Urinary bladder (tissue), 4 donors: ENCODE measurements around the gene COA8. TPM values are rescaled to one million over a fixed set of nuclear protein-coding genes. Genes with fewer than 3 reads are reported as not detected.

Experiments used
- DNase-seq: peaks from one replicate; pipeline ENCODE4 v3.0.0-alpha.2; 2015; ENCODE audit errors: extremely low spot score
- H3K27ac ChIP-seq: one replicate; pipeline ENCODE4 v1.5.1; 2013; ENCODE audit warnings: low read depth, mild to moderate bottlenecking, moderate library complexity
- H3K36me3 ChIP-seq: one replicate; pipeline ENCODE4 v1.6.1; 2013; ENCODE audit warnings: mild to moderate bottlenecking, moderate library complexity; ENCODE audit not compliant: insufficient read depth
- H3K4me1 ChIP-seq: one replicate; pipeline ENCODE4 v1.6.1; 2013; ENCODE audit warnings: mild to moderate bottlenecking, moderate library complexity; ENCODE audit not compliant: insufficient read depth
- H3K4me3 ChIP-seq: one replicate; pipeline ENCODE4 v1.5.1; 2013; ENCODE audit warnings: low read depth, low read length
- WGBS: extraction: QIAGEN DNeasy Blood & Tissue Kit; methylation state at CpG from one replicate; pipeline ENCODE4 v1.1.7; 2013; 5-methylcytosine and 5-hydroxymethylcytosine counted together
- polyA plus RNA-seq: library from polyadenylated mRNA; stranded (reverse); fragments of 200-250 nt; gene quantifications from one replicate; pipeline ENCODE4 v1.2.3, GENCODE V29; 2013
- total RNA-seq: library from RNA; depleted of rRNA; stranded (reverse); fragments of >200 nt; gene quantifications from one replicate; pipeline ENCODE4 v1.2.3, GENCODE V29; 2014
- donor health status: healthy with polysubstance abuse.
- donor health status: healthy.

Gene COA8
- total and polyA plus RNA-seq, 2 donors, result 37.0 to 52.4 TPM

GRCh38 chr14:103574707-103575285, 12.0 kb downstream of the COA8 start:
- Histone ChIP-seq H3K4me3 (no peak overlapping the region), H3K27ac (no peak overlapping the region), H3K36me3 (no peaks in the 10 kb centered on the region), H3K4me1 (peaks cover 2% of the 10 kb centered on the region)
- WGBS, result 94% methylated on average over 18 of the region's 18 CpGs
- DNase-seq, result no peak

- peak overlapping the region; percentile 93 for H3K27ac ChIP-seq
- peaks cover 2% of the 10 kb centered on the region for H3K4me1 ChIP-seq
- WGBS, result 15% methylated on average over 9 of the region's 9 CpGs
- H3K4me3 ChIP-seq, result no peak overlapping the region
- no peaks in the 10 kb centered on the region for H3K36me3 ChIP-seq
- DNase-seq, result peak; percentile 76
These were observed 13.7 kb downstream of the COA8 start for GRCh38 chr14:103576371-103577024.

DNA sequence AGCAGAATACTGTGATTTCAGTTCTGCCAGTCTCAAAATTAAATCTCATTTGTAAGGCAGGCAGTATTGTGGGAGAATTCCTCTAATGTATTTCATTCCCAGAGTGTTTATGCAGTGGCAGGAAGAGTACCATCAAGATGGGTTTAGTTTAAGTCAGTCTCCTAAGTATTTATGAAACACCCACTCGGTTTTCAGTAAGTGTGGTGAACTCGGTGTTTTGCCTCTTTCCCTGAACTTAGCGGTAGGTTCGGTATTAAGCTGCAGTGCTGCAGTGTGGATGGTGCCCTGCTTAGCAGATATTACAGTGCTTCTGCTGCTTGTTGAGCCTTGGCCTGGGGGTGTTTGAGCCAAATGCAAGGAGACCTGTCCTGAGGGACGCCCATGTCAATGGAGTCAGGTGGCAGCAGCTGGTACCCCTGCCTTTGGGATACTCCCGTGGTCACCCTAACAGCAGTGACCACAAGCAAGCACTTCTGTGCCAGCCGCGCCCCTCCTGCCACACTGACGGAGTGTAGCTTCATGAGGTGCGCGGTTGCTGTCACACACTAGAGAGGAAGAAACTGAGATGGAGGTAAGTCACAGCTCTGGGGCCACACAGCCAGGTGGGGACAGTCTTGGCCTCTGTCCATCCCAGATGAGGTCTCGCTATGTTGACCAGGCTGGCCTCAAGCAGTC, 15.8 kb downstream of the COA8 start:
- WGBS, result 91% methylated on average over 12 of the region's 12 CpGs
- Histone ChIP-seq H3K4me1 (peaks cover 2% of the 10 kb centered on the region), H3K4me3 (no peak overlapping the region), H3K27ac (no peak overlapping the region), H3K36me3 (no peaks in the 10 kb centered on the region)
- DNase-seq, result no peak

DNA sequence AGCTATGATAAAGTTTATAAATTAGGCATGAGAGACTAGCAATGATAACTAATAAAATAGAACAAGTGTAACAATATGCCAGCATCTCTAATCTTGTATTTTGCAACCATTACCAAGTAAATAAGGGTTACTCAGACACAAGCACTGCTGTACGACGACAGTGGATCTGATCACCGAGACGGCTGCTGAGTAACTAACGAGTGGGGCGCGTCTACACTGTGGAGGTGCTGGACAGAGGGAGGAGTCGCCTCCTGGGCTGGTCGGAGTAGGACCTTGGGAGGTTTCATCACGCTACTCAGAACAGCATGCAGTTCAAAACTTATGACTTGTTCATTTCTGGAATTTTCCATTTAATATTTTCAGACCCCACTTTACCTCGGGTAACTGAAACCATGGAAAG, 18.4 kb downstream of the COA8 start:
- Histone ChIP-seq H3K4me1 (no peaks in the 10 kb centered on the region), H3K27ac (no peak overlapping the region), H3K36me3 (no peaks in the 10 kb centered on the region), H3K4me3 (no peak overlapping the region)
- WGBS, result 88% methylated on average over 11 of the region's 11 CpGs
- no peak for DNase-seq

- H3K4me1 ChIP-seq, result no peaks in the 10 kb centered on the region
- 88% methylated on average over 26 of the region's 26 CpGs for WGBS
- DNase-seq, result no peak
- no peak overlapping the region for H3K4me3 ChIP-seq
- no peaks in the 10 kb centered on the region for H3K36me3 ChIP-seq
- H3K27ac ChIP-seq, result peak overlapping the region; percentile 80
These were observed 19.4 kb downstream of the COA8 start for GRCh38 chr14:103581954-103582703.

GRCh38 chr14:103584326-103584915, 21.7 kb downstream of the COA8 start:
- no peak for DNase-seq

DNA sequence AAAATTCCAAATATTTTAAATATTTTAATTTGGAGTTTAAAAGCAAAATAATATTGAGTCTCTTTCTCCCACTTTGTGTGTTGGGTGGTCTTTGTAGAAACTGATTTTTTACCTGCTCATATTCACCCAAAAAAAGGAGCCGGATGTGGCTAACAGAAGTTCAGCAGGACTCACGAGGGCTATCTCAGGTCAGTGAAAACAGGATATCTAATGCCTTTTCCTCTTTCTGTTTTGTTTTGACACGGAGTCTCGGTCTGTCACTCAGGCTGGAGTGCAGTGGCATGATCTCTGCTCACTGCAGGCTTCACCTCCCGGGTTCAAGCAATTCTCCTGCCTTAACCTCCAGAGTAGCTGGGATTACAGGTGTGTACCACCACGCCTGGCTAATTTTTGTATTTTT, 30.8 kb downstream of the COA8 start:
- 82% methylated on average over 6 of the region's 6 CpGs for WGBS
- H3K27ac ChIP-seq, result no peak overlapping the region
- H3K4me3 ChIP-seq, result no peak overlapping the region
- H3K4me1 ChIP-seq, result no peaks in the 10 kb centered on the region
- no peaks in the 10 kb centered on the region for H3K36me3 ChIP-seq
- DNase-seq, result no peak

More at GRCh38 chr14:103584326-103584915, 21.7 kb downstream of the COA8 start:
- 92% methylated on average over 11 of the region's 11 CpGs for WGBS
- H3K27ac ChIP-seq, result no peak overlapping the region
- no peaks in the 10 kb centered on the region for H3K36me3 ChIP-seq
- no peaks in the 10 kb centered on the region for H3K4me1 ChIP-seq
- no peak overlapping the region for H3K4me3 ChIP-seq

- no peak for DNase-seq
- Histone ChIP-seq H3K36me3 (no peaks in the 10 kb centered on the region), H3K27ac (no peak overlapping the region), H3K4me1 (no peaks in the 10 kb centered on the region), H3K4me3 (no peak overlapping the region)
- 67% methylated on average over 9 of the region's 11 CpGs for WGBS
These were observed 31.5 kb downstream of the COA8 start for GRCh38 chr14:103594265-103594664.

GRCh38 chr14:103597623-103598377, 35.0 kb downstream of the COA8 start:
- Histone ChIP-seq H3K36me3 (no peaks in the 10 kb centered on the region), H3K4me1 (no peaks in the 10 kb centered on the region), H3K27ac (no peak overlapping the region), H3K4me3 (no peak overlapping the region)
- 85% methylated on average over 10 of the region's 10 CpGs for WGBS
- no peak for DNase-seq

DNA sequence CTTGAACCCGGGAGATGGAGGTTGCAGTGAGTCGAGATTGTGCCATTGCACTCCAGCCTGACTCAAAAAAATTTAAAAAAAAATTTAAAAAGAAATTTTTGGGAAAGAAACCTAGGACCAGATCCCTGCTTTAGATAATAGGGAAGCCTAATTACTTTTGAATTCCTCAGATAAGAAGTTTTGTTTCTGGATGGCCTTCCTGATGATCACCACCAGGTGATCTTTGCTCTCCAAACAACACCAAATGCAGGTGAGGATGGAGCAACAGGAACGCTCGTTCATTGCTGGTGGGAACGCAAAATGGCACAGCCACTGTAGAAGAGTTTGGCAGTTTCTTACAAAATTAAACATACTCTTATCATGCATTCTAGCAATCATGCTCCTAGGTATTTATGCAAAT, 37.7 kb downstream of the COA8 start:
- Histone ChIP-seq H3K36me3 (no peaks in the 10 kb centered on the region), H3K4me3 (no peak overlapping the region)

GRCh38 chr14:103604620-103605019, 41.9 kb downstream of the COA8 start:
- no peak for DNase-seq
- Histone ChIP-seq H3K36me3 (no peaks in the 10 kb centered on the region), H3K4me3 (no peak overlapping the region), H3K27ac (no peak overlapping the region), H3K4me1 (no peaks in the 10 kb centered on the region)
- WGBS, result 96% methylated on average over 5 of the region's 5 CpGs

More for the DNA sequence above, 37.7 kb downstream of the COA8 start:
- 95% methylated on average over 5 of the region's 5 CpGs for WGBS
- DNase-seq, result no peak
- no peaks in the 10 kb centered on the region for H3K4me1 ChIP-seq
- no peak overlapping the region for H3K27ac ChIP-seq

- peak; percentile 80 for DNase-seq
- Histone ChIP-seq H3K4me3 (no peak overlapping the region), H3K36me3 (no peaks in the 10 kb centered on the region), H3K27ac (no peak overlapping the region), H3K4me1 (no peaks in the 10 kb centered on the region)
- 3% methylated on average over 25 of the region's 25 CpGs for WGBS
These were observed 44.4 kb downstream of the COA8 start for GRCh38 chr14:103606963-103607668.
